A204.1 (cell line): Measurements from ENCODE around the gene STXBP3.
"Not testable (repeated sequence)": the region's sequence is repeated elsewhere in the genome, so short reads cannot be mapped to it uniquely, and the experiment has no call there.

Experiments used
- FAIRE-seq: peaks from 2 replicates; lab custom pipeline; 2012; peaks lifted over from hg19 to GRCh38; lab: Jason Lieb, UNC

STXBP3 gene

GRCh38 chr1:108729481-108729880, 17.0 kb upstream of the STXBP3 start:
- FAIRE-seq, result no peak

- no peak for FAIRE-seq
Observed at GRCh38 chr1:108732398-108732797, 14.1 kb upstream of the STXBP3 start.

GRCh38 chr1:108734171-108734865, 12.2 kb upstream of the STXBP3 start:
- no peak for FAIRE-seq

GRCh38 chr1:108742253-108742652, 4.2 kb upstream of the STXBP3 start:
- no peak for FAIRE-seq

GRCh38 chr1:108745980-108746381, 493 bp upstream of the STXBP3 start:
- no peak for FAIRE-seq

GRCh38 chr1:108747171-108747850, 837 bp downstream of the STXBP3 start:
- FAIRE-seq, result peak; percentile 85

- FAIRE-seq, result no peak
Observed at GRCh38 chr1:108747898-108748297, 1.4 kb downstream of the STXBP3 start.

GRCh38 chr1:108749081-108749480, 2.6 kb downstream of the STXBP3 start:
- no peak for FAIRE-seq

GRCh38 chr1:108750476-108751181, 4.2 kb downstream of the STXBP3 start:
- no peak for FAIRE-seq

- FAIRE-seq, result peak; percentile 47
Observed at GRCh38 chr1:108753363-108753762, 6.9 kb downstream of the STXBP3 start.

GRCh38 chr1:108758796-108759195, 12.3 kb downstream of the STXBP3 start:
- no peak for FAIRE-seq

GRCh38 chr1:108767115-108767514, 20.6 kb downstream of the STXBP3 start:
- no peak for FAIRE-seq

GRCh38 chr1:108767708-108768107, 21.2 kb downstream of the STXBP3 start:
- no peak for FAIRE-seq

- FAIRE-seq, result no peak
Observed at GRCh38 chr1:108777839-108778238, 31.4 kb downstream of the STXBP3 start.

- FAIRE-seq, result no peak
Observed at GRCh38 chr1:108779455-108779854, 33.0 kb downstream of the STXBP3 start.

GRCh38 chr1:108780937-108781574, 34.6 kb downstream of the STXBP3 start:
- no peak for FAIRE-seq

GRCh38 chr1:108781575-108781944, 35.1 kb downstream of the STXBP3 start:
- not testable (repeated sequence) for FAIRE-seq

- no peak for FAIRE-seq
Observed at GRCh38 chr1:108785264-108785663, 38.8 kb downstream of the STXBP3 start.

GRCh38 chr1:108785880-108786279, 39.4 kb downstream of the STXBP3 start:
- no peak for FAIRE-seq

- FAIRE-seq, result no peak
Observed at GRCh38 chr1:108791790-108792189, 45.3 kb downstream of the STXBP3 start.

GRCh38 chr1:108792420-108792819, 45.9 kb downstream of the STXBP3 start:
- FAIRE-seq, result no peak

GRCh38 chr1:108799001-108799400, 52.5 kb downstream of the STXBP3 start:
- peak; percentile 58 for FAIRE-seq

GRCh38 chr1:108801101-108801500, 54.6 kb downstream of the STXBP3 start:
- FAIRE-seq, result no peak
